Urinary bladder (tissue), 4 donors: Measurements from ENCODE around the gene KRTAP5-6. TPM values are rescaled to one million over a fixed set of nuclear protein-coding genes. Genes with fewer than 3 reads are reported as not detected.

Source experiments
- DNase-seq: peaks from one replicate; pipeline ENCODE4 v3.0.0-alpha.2; 2015; ENCODE audit errors: extremely low spot score
- H3K27ac ChIP-seq: one replicate; pipeline ENCODE4 v1.5.1; 2013; ENCODE audit warnings: low read depth, mild to moderate bottlenecking, moderate library complexity
- H3K36me3 ChIP-seq: one replicate; pipeline ENCODE4 v1.6.1; 2013; ENCODE audit warnings: mild to moderate bottlenecking, moderate library complexity; ENCODE audit not compliant: insufficient read depth
- H3K4me1 ChIP-seq: one replicate; pipeline ENCODE4 v1.6.1; 2013; ENCODE audit warnings: mild to moderate bottlenecking, moderate library complexity; ENCODE audit not compliant: insufficient read depth
- H3K4me3 ChIP-seq: one replicate; pipeline ENCODE4 v1.5.1; 2013; ENCODE audit warnings: low read depth, low read length
- WGBS: extraction: QIAGEN DNeasy Blood & Tissue Kit; methylation state at CpG from one replicate; pipeline ENCODE4 v1.1.7; 2013; 5-methylcytosine and 5-hydroxymethylcytosine counted together
- polyA plus RNA-seq: library from polyadenylated mRNA; stranded (reverse); fragments of 200-250 nt; gene quantifications from one replicate; pipeline ENCODE4 v1.2.3, GENCODE V29; 2013
- total RNA-seq: library from RNA; depleted of rRNA; stranded (reverse); fragments of >200 nt; gene quantifications from one replicate; pipeline ENCODE4 v1.2.3, GENCODE V29; 2014
- donor health status: healthy with polysubstance abuse.
- donor health status: healthy.

The KRTAP5-6 gene
- total RNA-seq (not detected), polyA plus RNA-seq (not detected)

- no peak within 1 kb of the TSS for H3K4me3 ChIP-seq
- H3K27ac ChIP-seq = no peak within 1 kb of the TSS
- 85% methylated on average over 11 of the region's 11 CpGs for WGBS
- DNase-seq = no peak
- H3K4me1 ChIP-seq = no peaks in the 10 kb centered on the region
- no peaks in the 10 kb centered on the region for H3K36me3 ChIP-seq
These were observed at the start of gene KRTAP5-6 for GRCh38 chr11:1696608-1697570. KRTAP5-6 (plus strand) TSS chr11:1697195; CDS start chr11:1697246, 51 bp downstream.

GRCh38 chr11:1647901-1648652 lies 48.9 kb upstream of the KRTAP5-6 start:
- DNase-seq = no peak
- 93% methylated on average over 35 of the region's 35 CpGs for WGBS
- Histone ChIP-seq H3K4me3 (no peak overlapping the region), H3K4me1 (no peaks in the 10 kb centered on the region), H3K36me3 (no peaks in the 10 kb centered on the region), H3K27ac (no peak overlapping the region)

DNA sequence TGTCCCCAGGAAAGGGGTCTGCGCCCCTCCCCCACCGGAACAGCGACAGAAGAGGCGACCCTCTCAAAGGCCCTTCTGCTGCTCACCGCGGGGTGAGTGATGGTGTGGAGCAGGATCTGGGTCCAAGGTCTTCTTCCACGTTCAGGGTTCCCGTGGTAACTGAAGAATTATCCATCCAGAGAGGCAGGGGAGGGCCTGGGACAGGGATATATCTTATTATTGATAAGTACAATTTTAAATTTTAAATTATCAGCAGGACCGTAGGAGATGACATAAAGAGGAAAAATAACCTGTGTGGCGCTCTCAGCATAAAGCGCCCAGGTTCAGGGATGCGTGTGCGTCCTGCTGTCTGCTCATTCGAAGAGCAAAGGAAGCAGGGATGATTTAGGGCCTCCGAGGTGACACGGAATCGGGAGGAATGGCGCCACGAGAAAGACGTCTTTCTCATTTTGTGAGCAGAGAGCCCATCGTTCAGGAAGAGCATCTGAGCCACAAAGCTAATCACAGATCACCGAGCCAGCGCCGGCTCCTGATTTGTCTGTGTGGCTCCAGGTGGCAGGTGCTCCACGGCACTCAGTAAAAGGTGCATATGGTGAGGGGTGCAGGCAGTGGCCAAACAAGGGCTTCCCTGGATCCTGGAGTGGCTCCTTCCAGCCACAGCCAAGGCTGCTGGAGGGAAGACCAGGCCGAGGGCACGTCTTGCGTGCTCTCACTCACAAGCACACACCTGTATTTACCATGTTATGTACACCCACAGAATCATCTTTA lies 48.2 kb upstream of the KRTAP5-6 start:
- Histone ChIP-seq H3K4me1 (no peaks in the 10 kb centered on the region), H3K27ac (no peak overlapping the region), H3K36me3 (no peaks in the 10 kb centered on the region), H3K4me3 (no peak overlapping the region)
- DNase-seq = no peak
- WGBS = 92% methylated on average over 28 of the region's 28 CpGs

DNA sequence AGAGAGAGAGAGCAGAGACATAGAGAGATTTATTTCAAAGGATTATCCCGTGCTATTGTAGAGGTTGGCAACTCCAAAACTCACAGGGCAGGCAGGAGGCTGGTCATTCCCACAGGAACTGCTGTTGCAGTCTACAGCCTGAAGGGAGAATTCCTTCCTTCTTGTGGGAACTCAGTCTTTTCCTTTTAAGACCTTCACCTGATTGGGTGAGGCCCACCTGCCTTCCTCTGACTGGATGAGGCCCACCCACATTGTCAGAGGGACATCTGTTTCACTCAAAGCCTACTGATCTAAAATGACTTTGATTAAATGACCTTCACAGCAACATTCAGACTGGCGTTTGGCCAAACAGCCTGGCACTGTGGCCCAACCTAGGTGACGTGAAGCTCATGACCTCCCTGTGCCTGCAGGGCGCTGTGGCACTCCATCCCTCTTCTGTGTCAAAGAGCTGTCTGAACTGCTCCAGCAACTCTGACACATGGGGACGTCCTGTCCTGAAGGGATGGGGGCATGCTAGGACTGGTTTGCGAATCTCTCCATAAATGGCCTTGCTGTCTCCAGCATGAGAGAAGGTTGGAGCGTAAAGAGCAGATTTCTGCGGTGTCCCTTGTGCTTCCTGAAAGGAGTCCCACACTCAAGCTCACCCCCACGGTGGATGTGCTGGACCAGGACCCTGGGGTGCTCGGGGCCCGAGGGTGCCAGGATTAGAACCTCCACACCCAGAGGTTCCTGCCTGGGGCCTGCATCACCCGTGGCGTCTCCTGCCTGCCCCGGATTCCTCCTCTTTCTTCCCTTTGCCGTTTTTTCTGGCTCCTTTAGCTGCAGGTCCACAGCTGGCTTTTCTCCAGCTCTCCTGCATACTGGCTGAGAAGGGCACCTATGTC lies 46.7 kb upstream of the KRTAP5-6 start:
- no peak for DNase-seq
- Histone ChIP-seq H3K36me3 (no peaks in the 10 kb centered on the region), H3K4me3 (no peak overlapping the region), H3K27ac (no peak overlapping the region), H3K4me1 (no peaks in the 10 kb centered on the region)
- 81% methylated on average over 15 of the region's 15 CpGs for WGBS

- Histone ChIP-seq H3K4me3 (no peak overlapping the region), H3K4me1 (no peaks in the 10 kb centered on the region), H3K36me3 (no peaks in the 10 kb centered on the region), H3K27ac (no peak overlapping the region)
- DNase-seq = no peak
- 83% methylated on average over 5 of the region's 5 CpGs for WGBS
These were observed 46.1 kb upstream of the KRTAP5-6 start for GRCh38 chr11:1650918-1651262.

GRCh38 chr11:1651411-1651980 lies 45.5 kb upstream of the KRTAP5-6 start:
- H3K4me3 ChIP-seq = no peak overlapping the region
- WGBS = 85% methylated on average over 7 of the region's 7 CpGs
- no peak overlapping the region for H3K27ac ChIP-seq
- DNase-seq = no peak
- H3K4me1 ChIP-seq = no peaks in the 10 kb centered on the region
- H3K36me3 ChIP-seq = no peaks in the 10 kb centered on the region

GRCh38 chr11:1652026-1652425 lies 45.0 kb upstream of the KRTAP5-6 start:
- Histone ChIP-seq H3K4me3 (no peak overlapping the region), H3K27ac (no peak overlapping the region), H3K4me1 (no peaks in the 10 kb centered on the region), H3K36me3 (no peaks in the 10 kb centered on the region)
- DNase-seq = no peak
- WGBS = 83% methylated on average over 19 of the region's 19 CpGs

GRCh38 chr11:1652442-1652770 lies 44.6 kb upstream of the KRTAP5-6 start:
- no peaks in the 10 kb centered on the region for H3K36me3 ChIP-seq
- H3K4me3 ChIP-seq = no peak overlapping the region
- H3K27ac ChIP-seq = no peak overlapping the region
- H3K4me1 ChIP-seq = no peaks in the 10 kb centered on the region
- DNase-seq = no peak
- WGBS = 54% methylated on average over 20 of the region's 20 CpGs

- WGBS = 32% methylated on average over 34 of the region's 34 CpGs
- Histone ChIP-seq H3K4me1 (no peaks in the 10 kb centered on the region), H3K36me3 (no peaks in the 10 kb centered on the region), H3K4me3 (no peak overlapping the region), H3K27ac (no peak overlapping the region)
- DNase-seq = no peak
These were observed 44.0 kb upstream of the KRTAP5-6 start for GRCh38 chr11:1652771-1653540.

GRCh38 chr11:1653541-1654387 lies 43.2 kb upstream of the KRTAP5-6 start:
- no peak for DNase-seq
- 93% methylated on average over 14 of the region's 14 CpGs for WGBS
- H3K4me1 ChIP-seq = no peaks in the 10 kb centered on the region
- no peak overlapping the region for H3K27ac ChIP-seq
- H3K4me3 ChIP-seq = no peak overlapping the region
- no peaks in the 10 kb centered on the region for H3K36me3 ChIP-seq

DNA sequence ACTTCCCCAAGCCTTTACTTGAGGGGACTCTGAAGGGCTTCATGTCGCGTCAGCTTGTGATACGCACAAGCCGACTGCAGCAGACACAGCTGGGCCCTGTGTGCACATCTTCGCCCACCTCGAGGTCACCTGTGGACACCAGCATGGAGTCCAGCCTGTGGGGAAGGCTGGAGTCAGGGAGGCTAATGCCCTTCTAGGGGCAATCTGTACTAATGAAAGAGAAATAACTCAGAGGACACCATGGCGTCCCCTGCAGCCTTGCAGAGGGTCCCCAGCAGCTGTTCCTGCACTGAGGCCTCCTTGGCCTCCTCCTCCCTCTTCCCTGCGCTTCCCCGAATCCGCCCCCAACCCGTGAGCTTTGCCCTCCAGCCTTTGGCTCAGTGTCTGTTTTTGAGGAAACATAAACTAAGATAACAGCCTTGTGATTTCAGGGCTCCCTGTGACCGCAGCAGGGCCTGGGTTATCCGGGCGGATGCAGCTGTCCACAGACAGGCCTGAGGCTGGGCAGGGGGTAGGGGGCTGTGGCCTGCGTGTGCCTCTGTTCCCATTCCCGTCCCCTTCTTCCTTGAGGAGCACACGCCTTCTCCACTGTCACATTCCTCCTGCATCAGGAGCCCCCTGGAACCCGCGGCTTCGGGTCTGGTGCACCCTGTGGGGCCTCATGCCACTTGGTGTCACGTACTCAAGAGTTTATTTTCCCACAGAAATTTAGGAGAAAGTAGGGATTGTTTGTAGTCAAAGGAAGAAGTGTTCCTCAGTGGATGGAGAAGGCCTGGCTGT lies 42.4 kb upstream of the KRTAP5-6 start:
- H3K27ac ChIP-seq = no peak overlapping the region
- no peak overlapping the region for H3K4me3 ChIP-seq
- WGBS = 67% methylated on average over 21 of the region's 21 CpGs
- no peaks in the 10 kb centered on the region for H3K36me3 ChIP-seq
- H3K4me1 ChIP-seq = no peaks in the 10 kb centered on the region
- DNase-seq = no peak
